SU-DHL-6 (cell line): Measurements from ENCODE around the gene ST6GAL2.

Source experiments
- H2AFZ ChIP-seq: fragments of 200-600 bp; sonication (generic); 2 replicates; pipeline ENCODE4 v1.6.1; 2014; ENCODE audit warnings: low read depth, mild to moderate bottlenecking, moderate library complexity, mixed read lengths, antibody characterized with exemption, low read length; ENCODE audit not compliant: severe bottlenecking
- H3F3A ChIP-seq: fragments of 200-600 bp; shearing (Covaris generic); 2 replicates; pipeline ENCODE4 v1.6.0; 2016; ENCODE audit warnings: antibody characterized with exemption, mild to moderate bottlenecking; ENCODE audit not compliant: insufficient read depth
- H3K27ac ChIP-seq: fragments of 200-600 bp; sonication (generic); 2 replicates; pipeline ENCODE4 v1.5.1; 2016; ENCODE audit warnings: low read depth, mild to moderate bottlenecking, low read length, moderate library complexity, mixed read lengths
- H3K27me3 ChIP-seq: fragments of 200-600 bp; sonication (generic), shearing (Covaris generic); 2 replicates; pipeline ENCODE4 v1.6.0; 2014; ENCODE audit warnings: mild to moderate bottlenecking, low read length
- H3K36me3 ChIP-seq: fragments of 200-600 bp; sonication (generic); 2 replicates; pipeline ENCODE4 v1.6.1; 2014; ENCODE audit warnings: mild to moderate bottlenecking, low read length, mixed read lengths
- H3K4me2 ChIP-seq: fragments of 300-600, 200-600 bp; shearing (Covaris generic), sonication (generic); 2 replicates; pipeline ENCODE4 v1.6.0; 2014; ENCODE audit warnings: low read length, low read depth, mild to moderate bottlenecking; ENCODE audit not compliant: poor library complexity, severe bottlenecking
- H3K4me3 ChIP-seq: fragments of 200-600 bp; sonication (generic); 2 replicates; pipeline ENCODE4 v1.5.1; 2014; ENCODE audit warnings: antibody characterized with exemption, low read length, mild to moderate bottlenecking, mixed read lengths; ENCODE audit not compliant: insufficient read depth, poor library complexity, severe bottlenecking
- H3K79me2 ChIP-seq: fragments of 200-600 bp; sonication (generic); 2 replicates; pipeline ENCODE4 v1.6.1; 2014; ENCODE audit warnings: mild to moderate bottlenecking, low read length, moderate library complexity; ENCODE audit not compliant: insufficient read depth
- H3K9ac ChIP-seq: fragments of 200-600 bp; sonication (generic); 2 replicates; pipeline ENCODE4 v1.7.0; 2014; ENCODE audit warnings: mild to moderate bottlenecking, low read length
- H3K9me2 ChIP-seq: fragments of 200-600 bp; sonication (generic); replicated peaks from 2 replicates; pipeline ENCODE4 v1.6.1; 2014; ENCODE audit warnings: low read length; ENCODE audit not compliant: insufficient read depth
- H3K9me3 ChIP-seq: fragments of 200-600 bp; sonication (generic); 2 replicates; pipeline ENCODE4 v1.6.1; 2014; ENCODE audit warnings: low read length, mixed read lengths; ENCODE audit not compliant: insufficient read depth
- H4K20me1 ChIP-seq: fragments of 200-600 bp; sonication (generic); 2 replicates; pipeline ENCODE4 v1.6.1; 2014; ENCODE audit warnings: low read depth, mild to moderate bottlenecking, antibody characterized with exemption, low read length, moderate library complexity, mixed read lengths
- CTCF ChIP-seq: fragments of 200-600 bp; sonication (generic); IDR thresholded peaks from one replicate; pipeline ENCODE4 v1.5.1; 2017; ENCODE audit warnings: antibody characterized with exemption, mild to moderate bottlenecking, low read length, moderate library complexity; ENCODE audit not compliant: insufficient read depth, poor library complexity, severe bottlenecking
- EZH2phosphoT487 ChIP-seq: fragments of 200-600 bp; sonication (generic), shearing (Covaris generic); conservative IDR thresholded peaks from 2 replicates; pipeline ENCODE4 v1.6.1; 2018; ENCODE audit warnings: mild to moderate bottlenecking, antibody characterized with exemption, low read length, moderate library complexity, mixed read lengths

Gene ST6GAL2

GRCh38 chr2:106839849-106840595, 45.9 kb downstream of the ST6GAL2 start:
- no peak overlapping the region for H3K4me3 ChIP-seq
- H3K27ac ChIP-seq = no peak overlapping the region
- H3K9me3 ChIP-seq = no peaks in the 10 kb centered on the region
- TF ChIP-seq CTCF (no peak), EZH2phosphoT487 (no peak)
- H3K79me2 ChIP-seq = no peaks in the 10 kb centered on the region
- no peaks in the 10 kb centered on the region for H3K36me3 ChIP-seq
- no peaks in the 10 kb centered on the region for H4K20me1 ChIP-seq
- H3K27me3 ChIP-seq = no peaks in the 10 kb centered on the region
- H3K4me2 ChIP-seq = no peak overlapping the region
- H3F3A ChIP-seq = no peaks in the 10 kb centered on the region
- no peaks in the 10 kb centered on the region for H3K9me2 ChIP-seq
- H2AFZ ChIP-seq = no peak overlapping the region
- no peak overlapping the region for H3K9ac ChIP-seq

- H3K9me3 ChIP-seq = no peaks in the 10 kb centered on the region
- H3K36me3 ChIP-seq = no peaks in the 10 kb centered on the region
- no peak overlapping the region for H2AFZ ChIP-seq
- TF ChIP-seq EZH2phosphoT487 (no peak), CTCF (no peak)
- H3K4me3 ChIP-seq = no peak overlapping the region
- no peaks in the 10 kb centered on the region for H3K27me3 ChIP-seq
- no peaks in the 10 kb centered on the region for H3K9me2 ChIP-seq
- no peaks in the 10 kb centered on the region for H4K20me1 ChIP-seq
- no peak overlapping the region for H3K4me2 ChIP-seq
- H3K79me2 ChIP-seq = no peaks in the 10 kb centered on the region
- H3F3A ChIP-seq = no peaks in the 10 kb centered on the region
- H3K9ac ChIP-seq = no peak overlapping the region
- no peak overlapping the region for H3K27ac ChIP-seq
Observed at GRCh38 chr2:106833256-106833655, 52.7 kb downstream of the ST6GAL2 start.

GRCh38 chr2:106831816-106832569, 54.0 kb downstream of the ST6GAL2 start:
- no peaks in the 10 kb centered on the region for H3K79me2 ChIP-seq
- H3K9me3 ChIP-seq = no peaks in the 10 kb centered on the region
- no peaks in the 10 kb centered on the region for H4K20me1 ChIP-seq
- no peaks in the 10 kb centered on the region for H3F3A ChIP-seq
- TF ChIP-seq CTCF = no peak
- no peak for TF ChIP-seq EZH2phosphoT487
- H3K9ac ChIP-seq = no peak overlapping the region
- no peaks in the 10 kb centered on the region for H3K9me2 ChIP-seq
- H3K27me3 ChIP-seq = no peaks in the 10 kb centered on the region
- H2AFZ ChIP-seq = no peak overlapping the region
- H3K4me2 ChIP-seq = no peak overlapping the region
- no peak overlapping the region for H3K4me3 ChIP-seq
- no peak overlapping the region for H3K27ac ChIP-seq
- no peaks in the 10 kb centered on the region for H3K36me3 ChIP-seq
